ENCODE data around the gene PLEKHG3.
"Not testable (repeated sequence)": the region's sequence is repeated elsewhere in the genome, so short reads cannot be mapped to it uniquely, and the experiment has no call there.

Gene PLEKHG3

GRCh38 chr14:64688811-64689281 is 15.4 kb upstream of the PLEKHG3 start:
- no peak for FAIRE-seq

- FAIRE-seq = no peak
These were observed 14.9 kb upstream of the PLEKHG3 start for GRCh38 chr14:64689289-64689688.

GRCh38 chr14:64690607-64691006 is 13.6 kb upstream of the PLEKHG3 start:
- not testable (repeated sequence) for FAIRE-seq

- FAIRE-seq = no peak
These were observed 12.8 kb upstream of the PLEKHG3 start for GRCh38 chr14:64691376-64691775.

- no peak for FAIRE-seq
These were observed 11.8 kb upstream of the PLEKHG3 start for GRCh38 chr14:64692189-64692985.

GRCh38 chr14:64692986-64693809 is 11.0 kb upstream of the PLEKHG3 start:
- FAIRE-seq = no peak

GRCh38 chr14:64693810-64694165 is 10.4 kb upstream of the PLEKHG3 start:
- FAIRE-seq = no peak

- FAIRE-seq = no peak
These were observed 9.2 kb upstream of the PLEKHG3 start for GRCh38 chr14:64695071-64695470.

- no peak for FAIRE-seq
These were observed 7.8 kb upstream of the PLEKHG3 start for GRCh38 chr14:64696355-64696857.

- peak; percentile 81 for FAIRE-seq
These were observed 5.3 kb upstream of the PLEKHG3 start for GRCh38 chr14:64698903-64699302.

- FAIRE-seq = no peak
These were observed 3.9 kb upstream of the PLEKHG3 start for GRCh38 chr14:64700290-64700689.

GRCh38 chr14:64700894-64701293 is 3.3 kb upstream of the PLEKHG3 start:
- no peak for FAIRE-seq

- FAIRE-seq = no peak
These were observed 2.6 kb upstream of the PLEKHG3 start for GRCh38 chr14:64701660-64702059.

GRCh38 chr14:64702493-64703394 is 1.5 kb upstream of the PLEKHG3 start:
- FAIRE-seq = no peak

- FAIRE-seq = no peak
These were observed 655 bp upstream of the PLEKHG3 start for GRCh38 chr14:64703395-64704142.

GRCh38 chr14:64704743-64705380 is 638 bp downstream of the PLEKHG3 start:
- FAIRE-seq = no peak

- no peak for FAIRE-seq
These were observed 1.3 kb downstream of the PLEKHG3 start for GRCh38 chr14:64705381-64706118.

- no peak for FAIRE-seq
These were observed 1.9 kb downstream of the PLEKHG3 start for GRCh38 chr14:64706119-64706592.

GRCh38 chr14:64706593-64707193 is 2.5 kb downstream of the PLEKHG3 start:
- FAIRE-seq = no peak

GRCh38 chr14:64707661-64708060 is 3.4 kb downstream of the PLEKHG3 start:
- FAIRE-seq = no peak

Data from islet of Langerhans (tissue), 1 donor.